HG03575 (cell line): ENCODE results near the gene DNAJB8.

ENCODE experiments used
- ATAC-seq: cut with Tn5 transposase; IDR thresholded peaks from one replicate; pipeline ENCODE4 v1.9.1; 2021; ENCODE audit not compliant: unreplicated experiment, insufficient number of reproducible peaks, low FRiP score; ENCODE audit errors: extremely low read depth

Gene DNAJB8

DNA sequence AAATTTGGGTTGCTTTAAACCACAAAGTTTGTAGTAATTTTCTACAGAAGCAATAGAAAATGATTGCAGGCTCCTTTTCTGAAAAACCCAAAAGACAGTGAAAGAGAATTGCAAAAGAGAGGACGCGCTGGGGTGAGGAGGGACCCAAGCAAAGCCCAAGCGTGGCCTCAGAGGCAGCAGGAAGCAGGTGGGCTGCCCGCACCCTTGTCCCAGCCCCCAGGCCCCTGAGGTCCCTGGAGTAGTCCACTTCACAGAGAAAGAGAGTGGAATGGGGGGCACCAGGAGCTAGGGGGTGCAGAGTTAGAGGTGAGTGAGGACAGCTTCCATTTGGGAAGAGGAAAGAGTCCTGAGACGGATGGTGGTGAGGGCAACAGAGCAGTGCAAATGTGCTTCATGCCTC, 11.6 kb downstream of the DNAJB8 start:
- ATAC-seq, result no peak

DNA sequence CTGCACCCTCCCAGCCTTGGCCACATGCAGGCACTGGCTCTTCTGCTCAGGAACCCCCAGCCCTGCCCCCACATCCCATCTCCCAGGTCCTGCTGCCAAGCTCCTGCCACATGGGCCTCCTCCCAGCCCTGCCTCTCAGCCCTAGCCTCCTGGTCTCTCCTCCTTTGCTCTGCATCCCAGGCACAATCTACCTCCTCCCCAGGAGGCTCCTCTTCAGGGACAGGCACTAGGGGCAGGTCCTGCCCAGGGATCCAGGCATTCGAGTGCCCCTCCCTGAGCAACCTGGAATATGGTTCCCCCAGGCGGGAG, 12.4 kb downstream of the DNAJB8 start:
- no peak for ATAC-seq

- ATAC-seq, result no peak
These were observed 13.0 kb downstream of the DNAJB8 start for GRCh38 chr3:128453501-128454309.

DNA sequence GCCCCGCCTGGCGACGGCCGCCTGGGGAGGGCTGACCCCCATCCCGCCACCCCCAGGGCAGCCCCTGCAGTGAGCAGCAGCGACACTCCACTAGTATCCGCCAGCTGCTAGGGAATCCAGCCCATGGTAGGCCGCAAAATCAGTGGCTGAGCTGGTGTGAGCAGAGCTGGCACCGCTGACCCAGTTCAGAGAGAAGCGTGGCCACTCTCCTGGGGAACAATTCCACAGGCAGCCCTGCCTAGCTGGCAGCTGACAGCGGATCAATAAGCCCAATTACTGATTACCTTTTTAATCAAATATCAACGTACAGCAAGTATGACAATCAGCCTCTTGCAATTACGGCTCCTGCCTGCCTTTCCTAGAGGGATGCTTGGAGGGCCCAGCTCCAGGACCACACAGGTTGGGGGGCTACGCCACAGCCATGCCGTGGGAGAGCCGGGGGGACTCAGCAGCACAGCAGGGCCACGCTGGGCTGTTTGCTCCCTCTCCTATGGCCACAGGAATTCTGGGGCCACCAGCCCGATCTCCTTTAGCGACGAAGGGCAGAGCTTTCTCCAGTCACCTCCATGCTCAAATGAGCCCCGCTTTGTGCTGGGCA, 13.9 kb downstream of the DNAJB8 start:
- no peak for ATAC-seq

DNA sequence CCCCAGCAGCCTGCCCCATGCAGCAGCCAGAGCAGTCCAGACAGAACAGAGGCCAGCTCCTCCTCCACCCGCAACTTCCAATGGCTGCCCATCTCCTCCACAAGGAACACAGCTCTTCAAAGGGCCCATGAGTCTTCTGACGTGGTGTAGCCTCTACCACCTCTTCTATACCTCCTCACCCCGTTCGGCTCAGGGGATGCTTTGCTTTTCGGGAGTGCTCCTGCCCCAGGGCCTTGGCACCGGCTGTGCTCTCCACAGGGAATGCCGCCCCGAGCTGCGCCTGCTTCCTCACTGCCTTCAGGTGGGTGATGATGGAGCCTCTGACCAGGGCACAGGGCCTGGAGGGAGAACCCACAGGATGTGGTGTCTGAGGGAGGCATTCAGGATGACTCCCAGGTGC, 14.6 kb downstream of the DNAJB8 start:
- no peak for ATAC-seq

DNA sequence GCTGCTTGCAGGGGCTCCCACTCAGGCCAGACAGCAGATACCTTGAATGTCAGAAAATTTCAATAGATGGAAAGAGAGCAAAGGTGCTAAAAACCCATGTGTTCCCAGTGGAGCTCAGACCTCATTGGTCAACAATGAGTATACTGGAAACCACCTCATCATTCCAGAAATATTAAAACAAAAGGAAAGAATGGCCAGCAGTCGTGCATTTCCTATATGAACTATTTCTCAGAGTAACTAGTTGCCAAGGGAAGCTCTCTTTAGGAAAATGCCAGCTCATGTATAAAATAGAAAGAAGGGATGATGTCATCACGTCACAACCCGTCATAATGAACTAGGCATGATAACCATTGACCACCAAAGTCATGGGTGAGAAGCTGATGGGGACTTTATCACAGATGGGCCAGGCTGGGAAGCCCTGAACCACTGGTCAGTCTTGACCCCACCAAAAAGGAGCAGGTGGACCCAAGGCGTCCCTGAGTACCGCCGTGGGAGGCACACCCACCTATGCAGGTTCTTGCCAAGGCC, 17.5 kb downstream of the DNAJB8 start:
- no peak for ATAC-seq

DNA sequence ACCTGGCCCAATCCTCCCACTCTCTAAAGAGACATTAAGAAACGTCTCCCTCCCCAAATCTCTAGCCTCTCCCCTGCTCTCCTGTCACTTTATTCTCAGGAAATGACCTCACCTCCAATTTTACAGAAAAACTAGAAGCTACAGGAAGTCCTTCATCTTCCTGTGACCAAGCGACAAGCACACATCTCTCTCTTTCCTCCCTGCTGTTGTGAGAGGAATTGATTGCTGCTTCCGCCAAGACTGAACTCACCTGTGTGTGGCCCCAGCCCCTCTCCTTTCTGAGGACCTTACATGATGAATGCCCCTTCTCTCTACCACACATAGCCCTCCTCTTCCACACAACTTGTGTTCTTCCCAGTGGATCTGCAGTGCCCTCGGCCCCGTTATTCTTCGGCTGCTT, 18.2 kb downstream of the DNAJB8 start:
- ATAC-seq, result no peak

- no peak for ATAC-seq
These were observed 19.1 kb downstream of the DNAJB8 start for GRCh38 chr3:128447561-128448013.

- no peak for ATAC-seq
These were observed 19.9 kb downstream of the DNAJB8 start for GRCh38 chr3:128446821-128447220.

GRCh38 chr3:128445357-128445756, 21.3 kb downstream of the DNAJB8 start:
- ATAC-seq, result no peak

DNA sequence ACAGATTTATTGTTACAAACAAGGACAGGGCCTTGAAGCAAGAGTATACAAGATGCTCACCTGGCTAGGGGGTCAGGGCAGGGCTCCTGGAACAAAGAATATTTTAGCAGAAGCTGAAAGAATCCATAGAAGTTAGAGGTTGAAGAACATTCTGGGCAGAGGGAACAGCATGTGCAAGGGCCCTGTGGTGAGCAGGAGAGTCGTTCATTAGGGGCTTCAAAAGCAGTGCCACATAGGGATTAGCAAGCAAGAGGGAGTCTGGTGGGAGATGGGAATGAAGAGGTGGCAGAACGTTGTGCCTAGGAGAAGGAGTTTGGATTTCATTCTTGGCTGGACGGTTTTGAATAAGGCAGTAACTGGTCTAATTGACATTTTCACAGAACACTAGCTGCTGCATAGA, 22.9 kb downstream of the DNAJB8 start:
- ATAC-seq, result no peak

DNA sequence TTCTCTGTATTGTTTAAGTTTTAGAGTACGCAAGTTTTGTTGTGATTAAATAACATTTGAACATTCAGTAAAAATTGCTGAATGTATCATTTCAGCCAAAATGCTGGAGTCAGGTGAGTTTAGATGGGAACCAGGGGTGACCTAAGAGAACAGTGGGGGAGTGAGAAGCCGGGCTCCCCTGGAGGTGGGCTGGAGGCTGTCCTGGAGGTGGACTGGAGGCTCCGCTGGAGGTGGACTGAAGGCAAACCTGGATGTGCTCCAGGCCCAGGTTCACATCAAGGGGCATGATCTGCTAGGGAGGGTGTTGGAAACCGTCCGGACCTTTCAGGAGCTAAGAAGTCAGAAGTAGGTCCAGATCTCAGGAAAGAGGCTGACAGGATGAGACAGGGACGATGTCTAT, 23.7 kb downstream of the DNAJB8 start:
- ATAC-seq, result no peak

- no peak for ATAC-seq
These were observed 24.6 kb downstream of the DNAJB8 start for GRCh38 chr3:128442070-128442469.

DNA sequence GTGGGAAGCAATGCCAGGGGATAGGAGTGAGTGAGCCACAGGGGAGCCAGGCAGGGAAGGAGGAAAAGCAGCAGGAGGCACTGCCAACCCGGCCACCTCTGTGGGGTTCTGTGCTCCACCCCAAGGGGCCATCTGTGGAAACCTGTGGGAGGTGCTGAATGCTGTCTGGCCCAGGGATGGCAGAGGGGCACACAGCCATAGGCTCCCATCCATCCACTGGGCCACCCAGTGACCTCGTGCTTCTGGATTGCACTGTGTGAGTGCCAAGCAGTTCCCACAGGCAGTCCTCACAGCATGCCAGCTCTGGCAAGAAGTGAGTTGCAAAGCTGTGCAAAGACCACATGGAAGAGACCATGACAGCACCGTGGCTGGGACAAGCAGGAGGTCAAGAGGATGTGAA, 27.5 kb downstream of the DNAJB8 start:
- no peak for ATAC-seq

- no peak for ATAC-seq
These were observed 28.1 kb downstream of the DNAJB8 start for GRCh38 chr3:128438488-128439072.

- ATAC-seq, result no peak
These were observed 30.5 kb downstream of the DNAJB8 start for GRCh38 chr3:128436214-128436613.

DNA sequence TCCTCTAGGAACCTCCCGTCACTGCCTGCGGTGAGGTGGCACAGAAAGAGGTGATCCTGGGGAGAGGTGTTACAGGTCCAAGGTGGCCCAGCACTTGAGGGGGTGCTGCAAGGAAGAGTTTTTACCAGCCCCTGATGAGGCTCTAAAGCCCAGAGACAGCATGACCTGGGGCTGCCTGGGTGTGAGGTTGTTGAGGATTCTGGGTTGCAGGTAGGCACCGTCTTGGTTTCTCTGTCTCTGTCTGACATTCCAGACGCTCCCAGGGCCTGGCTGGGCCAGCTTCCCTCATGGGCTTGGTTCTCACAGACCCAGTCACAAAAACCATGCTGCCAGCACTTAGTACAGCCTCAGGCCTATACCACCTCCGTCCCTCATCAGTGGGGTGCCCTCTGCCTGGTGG, 31.1 kb downstream of the DNAJB8 start:
- ATAC-seq, result no peak

GRCh38 chr3:128435058-128435457, 31.6 kb downstream of the DNAJB8 start:
- ATAC-seq, result no peak

- no peak for ATAC-seq
These were observed 32.2 kb downstream of the DNAJB8 start for GRCh38 chr3:128434524-128434923.

DNA sequence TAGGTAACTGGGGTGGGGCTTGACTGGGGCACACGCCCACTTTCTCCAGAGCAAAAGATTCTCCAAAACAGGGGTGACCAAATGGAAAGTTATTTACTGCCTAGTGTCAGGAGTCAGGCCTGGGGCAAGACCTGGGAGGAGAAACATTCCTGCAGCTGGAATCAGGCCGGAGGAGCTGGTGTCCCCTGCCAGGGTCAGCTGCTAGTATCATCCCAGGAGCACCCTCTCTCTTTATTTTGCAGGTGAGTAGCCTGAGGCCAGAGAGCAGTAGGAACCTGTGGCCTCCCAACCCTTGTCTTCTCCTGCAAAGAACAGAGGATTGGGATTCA, 32.9 kb downstream of the DNAJB8 start:
- ATAC-seq, result no peak
